ENCODE measurements around the gene FAM222A.

Gene FAM222A

DNA sequence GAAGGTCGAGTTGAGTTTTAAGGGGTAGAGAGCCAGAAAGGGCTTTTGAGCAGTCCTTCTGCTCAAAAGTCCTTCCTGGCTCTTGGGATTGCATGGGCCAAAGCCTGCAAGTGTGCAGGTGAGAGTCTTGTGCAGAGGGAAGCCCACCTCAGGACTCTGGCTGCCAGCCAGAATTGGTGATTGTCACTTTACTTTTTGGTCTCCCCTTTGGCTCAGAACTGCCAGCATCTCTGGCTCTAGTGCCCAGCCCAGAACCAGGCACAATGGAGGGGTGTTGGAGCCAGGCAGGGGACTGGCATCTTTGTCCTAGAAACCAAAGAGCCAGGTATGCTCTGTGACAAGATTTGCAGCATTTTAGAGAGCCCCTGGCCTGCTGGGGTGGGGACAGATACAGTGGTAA, 23.5 kb downstream of the FAM222A start:
- no peak for DNase-seq (ENCODE audit: low read depth in 2 of 2, low spot score in 1 of 2)

DNA sequence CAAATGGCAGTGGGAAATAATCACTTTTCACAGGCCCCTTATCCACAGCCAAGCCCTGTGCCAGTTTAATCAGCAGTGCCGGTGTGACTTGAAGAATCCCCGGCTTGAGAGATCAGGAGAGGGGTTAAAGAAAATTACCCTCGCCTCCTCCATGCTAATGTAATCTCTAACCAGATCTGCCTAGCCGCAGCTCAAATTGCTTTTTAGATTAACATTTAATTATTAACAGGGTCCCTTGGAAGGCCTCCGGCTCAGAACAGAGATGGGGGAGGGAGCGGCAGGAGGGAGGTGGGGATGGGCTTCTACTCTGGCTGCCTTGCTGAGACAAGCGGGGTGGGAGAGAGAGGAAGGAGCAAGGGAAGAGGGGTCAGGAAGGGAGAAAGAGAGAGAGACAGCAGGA, 24.0 kb downstream of the FAM222A start:
- DNase-seq (ENCODE audit: low read depth in 2 of 2, low spot score in 1 of 2) = no peak

DNA sequence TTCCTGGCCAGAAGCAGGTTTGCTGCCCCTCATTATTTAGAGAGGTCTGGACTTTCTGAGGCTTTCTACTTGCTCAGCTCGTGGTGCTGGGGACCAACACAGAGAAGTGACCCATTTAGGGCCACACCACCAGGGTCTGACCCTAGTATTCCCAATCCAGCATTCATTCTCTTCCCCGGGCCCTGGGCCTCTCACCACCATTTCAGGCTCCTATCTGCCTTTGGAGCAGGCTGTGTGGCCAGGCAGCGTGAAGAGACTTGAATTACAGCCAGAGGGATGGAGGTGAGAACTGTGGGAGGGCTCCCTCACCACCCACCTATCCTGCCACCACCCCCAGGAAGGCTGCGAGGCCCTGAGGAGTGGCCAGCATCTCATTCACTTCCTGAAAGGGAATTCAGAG, 24.6 kb downstream of the FAM222A start:
- DNase-seq (ENCODE audit: low read depth in 2 of 2, low spot score in 1 of 2) = no peak

GRCh38 chr12:109738878-109739665, 25.4 kb downstream of the FAM222A start:
- no peak for DNase-seq (ENCODE audit: low read depth in 2 of 2, low spot score in 1 of 2)

GRCh38 chr12:109739747-109740693, 26.4 kb downstream of the FAM222A start:
- DNase-seq (ENCODE audit: low read depth in 2 of 2, low spot score in 1 of 2) = no peak

- no peak for DNase-seq (ENCODE audit: low read depth in 2 of 2, low spot score in 1 of 2)
These were observed 27.1 kb downstream of the FAM222A start for GRCh38 chr12:109740694-109741245.

DNA sequence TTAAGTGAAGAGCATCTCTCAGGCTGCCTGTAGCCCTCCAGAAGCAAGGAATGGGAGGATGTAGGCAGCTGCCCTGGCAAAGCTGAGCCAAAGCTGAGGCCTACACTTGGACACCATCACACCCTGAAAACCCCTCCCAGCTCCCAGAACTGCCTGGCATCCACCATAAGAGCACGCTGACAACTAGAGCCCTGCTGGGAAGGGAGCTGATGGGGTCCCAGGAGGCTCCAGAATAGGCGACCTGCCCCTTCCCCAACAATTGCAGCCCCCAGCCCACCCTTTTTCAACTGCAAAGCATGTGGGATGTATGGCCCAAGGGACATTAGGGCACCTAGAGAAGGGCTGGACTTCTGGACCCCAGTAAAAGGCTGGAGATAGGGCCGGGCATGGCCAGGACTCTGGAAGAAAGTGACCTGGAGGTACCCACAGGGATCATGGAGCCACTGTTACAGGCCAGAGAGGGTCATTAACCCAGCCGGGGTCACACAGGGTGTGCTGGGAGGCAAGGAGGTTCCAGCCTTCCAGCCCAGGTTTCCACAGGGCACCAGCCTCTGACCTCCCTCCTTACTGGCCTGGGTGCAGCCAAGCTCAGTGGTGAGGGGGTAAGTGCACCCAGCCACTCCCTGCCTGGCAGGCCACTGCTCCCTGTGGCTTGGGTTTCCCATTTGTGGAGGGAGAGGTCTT, 27.8 kb downstream of the FAM222A start:
- DNase-seq (ENCODE audit: low read depth in 2 of 2, low spot score in 1 of 2) = no peak

GRCh38 chr12:109741970-109742703, 28.5 kb downstream of the FAM222A start:
- DNase-seq (ENCODE audit: low read depth in 2 of 2, low spot score in 1 of 2) = no peak

DNA sequence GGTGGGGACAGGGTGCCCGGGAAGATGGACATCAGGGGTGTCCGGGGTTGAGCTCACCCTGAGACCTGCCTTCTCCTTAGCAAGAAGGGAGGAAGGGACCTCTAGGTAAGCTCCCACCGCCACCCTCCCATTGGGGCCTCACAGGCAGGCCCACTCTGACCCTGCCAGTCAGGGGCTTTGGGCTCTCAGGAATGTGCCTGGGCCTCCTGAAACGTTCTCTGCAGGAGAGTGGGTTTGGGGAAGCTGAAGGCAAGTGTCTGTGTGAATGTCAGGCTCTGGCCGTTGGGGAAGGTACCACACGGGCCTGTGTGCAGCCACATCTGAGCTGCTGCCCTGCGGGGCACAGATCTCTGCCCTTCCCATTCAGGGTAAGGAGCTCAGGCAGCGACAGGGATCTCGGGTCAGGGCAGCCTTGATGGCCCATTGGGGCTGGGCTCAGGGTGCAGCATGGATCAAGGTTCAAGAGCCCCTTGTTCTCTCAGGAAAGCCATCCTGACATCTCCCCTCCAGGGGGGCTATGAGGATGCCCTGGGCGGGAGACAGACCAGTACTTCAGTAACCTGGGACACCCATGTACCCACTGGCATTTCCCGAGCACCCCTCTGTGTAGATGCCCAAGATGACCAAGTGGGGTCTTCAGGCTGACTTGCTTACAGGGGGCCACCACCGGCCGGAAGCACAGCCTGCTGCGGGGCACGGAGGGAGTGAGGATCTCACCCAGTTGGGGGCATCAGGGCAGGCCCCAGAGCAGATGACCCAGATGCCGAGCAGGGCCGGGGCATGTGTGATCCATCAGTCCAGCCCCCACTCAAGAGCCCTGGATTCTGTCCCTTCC, 29.7 kb downstream of the FAM222A start:
- DNase-seq (ENCODE audit: low read depth in 2 of 2, low spot score in 1 of 2) = no peak

DNA sequence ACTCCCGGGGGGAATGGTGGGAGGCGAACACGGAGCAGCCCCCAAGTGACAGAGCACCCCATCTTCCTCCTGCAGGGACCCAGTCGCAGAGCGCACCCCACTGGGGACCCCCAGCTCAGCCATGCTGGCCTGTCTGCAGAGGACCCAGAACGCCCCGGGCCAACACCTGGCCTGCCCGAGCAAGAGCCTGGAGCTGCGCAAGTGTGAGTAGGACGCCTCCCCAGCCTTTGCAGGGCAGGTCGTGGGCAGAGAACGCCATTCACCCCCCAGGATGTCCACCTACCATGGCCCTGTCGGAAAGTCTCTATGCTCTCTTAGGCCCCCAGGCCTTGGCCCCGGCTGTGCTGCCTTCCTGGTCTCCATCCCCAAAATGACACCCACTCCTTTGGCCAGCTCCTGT, 30.4 kb downstream of the FAM222A start:
- no peak for DNase-seq (ENCODE audit: low read depth in 2 of 2, low spot score in 1 of 2)

DNA sequence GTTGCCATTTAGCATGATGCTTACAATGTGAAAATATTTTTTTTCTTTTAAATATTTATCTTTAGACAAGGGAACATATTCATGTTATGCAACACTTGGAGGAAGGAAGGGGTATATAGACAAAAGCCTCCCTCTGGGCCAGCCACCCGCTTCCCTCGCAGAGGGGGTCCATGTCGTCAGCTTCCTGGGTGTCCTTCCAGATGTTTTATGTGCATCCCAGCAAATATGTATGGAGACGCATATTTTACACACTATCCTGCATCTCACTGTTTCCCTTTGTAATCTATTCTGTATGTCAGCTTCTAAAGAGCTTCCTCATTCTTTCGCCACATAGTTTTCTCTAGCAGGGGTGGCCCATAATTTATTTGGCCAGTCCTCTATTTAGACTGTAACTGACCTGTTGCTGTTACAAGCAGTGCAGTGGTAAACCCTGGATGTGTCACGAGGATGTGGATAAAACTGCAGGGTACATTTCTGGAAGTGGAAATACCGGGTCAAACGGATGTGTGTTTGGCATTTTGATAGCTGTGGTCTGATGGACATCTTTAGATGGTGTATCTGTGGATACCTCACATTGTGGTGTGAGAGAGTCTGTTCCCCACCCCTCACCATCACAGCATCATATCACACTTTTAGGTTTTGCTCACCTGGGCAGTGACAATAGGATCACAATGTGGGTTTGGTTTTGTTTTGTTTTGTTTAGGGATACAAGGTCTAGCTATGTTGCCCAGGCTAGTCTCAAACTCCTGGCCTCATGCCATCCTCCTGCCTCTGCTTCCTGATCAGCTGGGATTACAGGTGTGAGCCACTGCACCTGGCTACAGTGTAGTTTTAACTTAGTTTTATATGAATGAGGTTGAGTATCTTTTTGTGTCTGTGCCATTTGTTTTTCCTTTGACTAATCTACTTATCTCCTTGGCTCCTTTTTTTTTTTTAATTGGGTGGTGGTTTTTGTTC, 31.6 kb downstream of the FAM222A start:
- DNase-seq (ENCODE audit: low read depth in 2 of 2, low spot score in 1 of 2) = no peak

GRCh38 chr12:109752117-109753053, 38.8 kb downstream of the FAM222A start:
- DNase-seq (ENCODE audit: low read depth in 2 of 2, low spot score in 1 of 2) = no peak

GRCh38 chr12:109753054-109753401, 39.4 kb downstream of the FAM222A start:
- DNase-seq (ENCODE audit: low read depth in 2 of 2, low spot score in 1 of 2) = no peak

DNA sequence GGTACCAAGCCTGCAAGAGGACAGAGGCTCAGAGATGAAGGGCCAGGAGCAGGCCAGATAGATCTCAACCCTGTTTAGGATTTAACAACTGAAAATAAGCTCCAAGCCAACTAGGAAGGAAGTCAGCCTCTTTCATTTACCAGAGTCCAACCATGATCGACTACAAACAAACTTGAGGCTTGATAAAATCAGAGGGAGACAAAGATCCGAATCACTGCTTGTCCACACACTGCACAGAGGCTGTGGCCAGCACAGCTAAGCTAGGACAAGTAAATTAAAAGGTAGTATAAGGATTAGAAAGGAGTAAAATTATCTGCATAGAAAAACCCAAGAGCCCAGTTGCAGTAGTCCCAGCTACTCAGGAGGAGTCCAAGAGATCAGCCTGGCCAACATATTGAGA, 40.3 kb downstream of the FAM222A start:
- DNase-seq (ENCODE audit: low read depth in 2 of 2, low spot score in 1 of 2) = no peak

DNA sequence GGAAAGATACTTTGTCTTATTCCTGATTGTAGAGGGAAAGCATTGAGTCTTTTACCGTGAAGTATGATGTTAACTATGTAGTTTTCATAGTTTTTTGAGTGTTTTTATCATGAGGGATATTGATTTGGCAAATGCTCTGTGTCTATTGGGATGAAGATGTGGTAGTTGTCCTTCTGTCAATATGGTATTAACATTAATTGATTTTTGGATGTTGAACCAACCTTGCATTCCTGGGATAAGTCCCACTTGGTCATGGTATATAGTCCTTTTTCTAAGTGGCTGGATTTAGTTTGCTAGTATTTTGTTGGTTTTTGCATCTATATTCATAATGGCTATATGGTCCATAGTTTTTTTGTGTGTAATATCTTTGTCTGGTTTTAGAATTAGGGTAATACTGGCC, 42.8 kb downstream of the FAM222A start:
- no peak for DNase-seq (ENCODE audit: low read depth in 2 of 2, low spot score in 1 of 2)

DNA sequence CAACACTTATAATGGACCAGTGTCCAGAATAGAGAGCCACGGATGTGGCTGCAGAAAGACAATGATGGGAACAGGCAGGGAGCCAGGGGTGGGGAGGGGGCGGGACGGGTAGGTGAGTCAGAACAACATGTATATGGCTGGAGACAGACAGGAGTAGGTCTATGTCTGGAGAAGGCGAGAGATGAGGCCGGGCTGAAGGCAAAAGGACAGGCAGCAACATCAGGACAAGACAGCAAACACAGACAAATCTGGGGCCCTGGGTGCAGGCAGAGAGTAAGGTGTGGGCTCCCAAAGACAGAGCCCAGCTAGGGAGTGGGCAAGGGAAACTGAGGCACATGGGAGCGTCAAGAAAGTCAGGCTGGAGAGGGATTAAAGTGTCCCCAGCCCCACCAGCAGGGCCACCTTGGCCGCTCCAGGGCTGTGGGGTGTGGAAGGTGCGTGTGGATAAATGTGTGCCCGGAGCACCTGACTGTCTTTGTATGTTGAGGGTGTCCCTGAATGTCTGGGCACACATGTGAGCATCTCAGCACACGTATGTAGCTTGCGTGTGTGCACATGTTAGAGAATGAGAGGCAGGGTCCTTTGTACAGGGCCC, 44.1 kb downstream of the FAM222A start:
- no peak for DNase-seq (ENCODE audit: low read depth in 2 of 2, low spot score in 1 of 2)
